K562 (cell line): ENCODE results near the gene PAQR7. TPM values are rescaled to one million over a fixed set of nuclear protein-coding genes. Genes with fewer than 3 reads are reported as not detected.

Experiments used
- ARID3B ChIP-seq: fragments of 250-450 bp; sonication (Bioruptor Pico); IDR thresholded peaks from 2 replicates; pipeline ENCODE4 v1.4.0; 2020; ENCODE audit warnings: borderline replicate concordance
- C11orf30 ChIP-seq: fragments of 450-650 bp; IDR thresholded peaks from 2 replicates; pipeline ENCODE4 v1.6.1; 2016; ENCODE audit warnings: low read depth, mild to moderate bottlenecking
- EHMT2 ChIP-seq: fragments of 450-650 bp; IDR thresholded peaks from 2 replicates; pipeline ENCODE4 v1.6.1; 2018; ENCODE audit warnings: antibody characterized with exemption
- ELF4 ChIP-seq: fragments of 450-650 bp; formaldehyde crosslinking; IDR thresholded peaks from 2 replicates; pipeline ENCODE4 v1.4.0; 2022; ENCODE audit warnings: missing genetic modification characterization
- GABPB2 ChIP-seq: fragments of 250-450 bp; sonication (Bioruptor Pico); conservative IDR thresholded peaks from 2 replicates; pipeline ENCODE4 v1.5.1; 2021; ENCODE audit warnings: mild to moderate bottlenecking
- HEY1 ChIP-seq: fragments of 250-450 bp; sonication (Bioruptor Pico); IDR thresholded peaks from 2 replicates; pipeline ENCODE4 v1.5.0; 2020; ENCODE audit warnings: mild to moderate bottlenecking, moderate library complexity, borderline replicate concordance
- KDM4B ChIP-seq, 2 experiments: fragments of 450-650 bp in 1 of 2; sonication (generic) in 1 of 2; IDR thresholded peaks; 2 replicates each; pipeline ENCODE4 v1.6.1; 2016 to 2017; ENCODE audit warnings: borderline replicate concordance in 2 of 2, antibody characterized with exemption in 1 of 2, low read depth in 1 of 2, mild to moderate bottlenecking in 1 of 2
- L3MBTL2 ChIP-seq: fragments of 450-650 bp; IDR thresholded peaks from 2 replicates; pipeline ENCODE4 v1.6.1; 2016; ENCODE audit warnings: mild to moderate bottlenecking, moderate library complexity
- MEIS2 ChIP-seq: fragments of 450-650 bp; IDR thresholded peaks from 2 replicates; pipeline ENCODE4 v1.6.1; 2014; ENCODE audit warnings: mild to moderate bottlenecking; ENCODE audit not compliant: partially characterized antibody
- MITF ChIP-seq: IDR thresholded peaks from 2 replicates; pipeline ENCODE4 v1.6.1; 2014; ENCODE audit warnings: antibody characterized with exemption
- MXI1 ChIP-seq: IDR thresholded peaks from 2 replicates; pipeline ENCODE4 v1.6.1; 2011; ENCODE audit warnings: low read depth, mild to moderate bottlenecking, improper control_type of control experiment, low read length
- NFYB ChIP-seq: IDR thresholded peaks from 2 replicates; pipeline ENCODE4 v1.6.1; 2011; ENCODE audit warnings: mild to moderate bottlenecking, moderate library complexity; ENCODE audit not compliant: insufficient read length; ENCODE audit errors: extremely low read depth
- NR0B1 ChIP-seq: fragments of 450-650 bp; IDR thresholded peaks from one replicate; pipeline ENCODE4 v1.6.1; 2018; ENCODE audit warnings: mild to moderate bottlenecking, moderate library complexity; ENCODE audit not compliant: partially characterized antibody
- SAP30 ChIP-seq: fragments of 200-600 bp; sonication (generic); IDR thresholded peaks from 2 replicates; pipeline ENCODE4 v1.6.1; 2012; ENCODE audit warnings: borderline replicate concordance, low read depth, mild to moderate bottlenecking, moderate library complexity, low read length, control low read depth, inconsistent platforms; ENCODE audit not compliant: insufficient read depth, poor library complexity, severe bottlenecking
- SNRNP70 ChIP-seq: fragments of 200-400 bp; formaldehyde crosslinking; optimal IDR thresholded peaks from 2 replicates; pipeline ENCODE3; 2017; ENCODE audit warnings: low read depth, low read length
- ZBTB5 ChIP-seq: fragments of 450-650 bp; IDR thresholded peaks from 2 replicates; pipeline ENCODE4 v1.6.1; 2017; ENCODE audit warnings: antibody characterized with exemption
- ZNF121 ChIP-seq: sonication (generic); formaldehyde crosslinking; conservative IDR thresholded peaks from 2 replicates; pipeline ENCODE4 v1.8.0; 2022; ENCODE audit warnings: missing genetic modification reagents
- ZNF175 ChIP-seq: fragments of 200-800 bp; sonication (Bioruptor generic); IDR thresholded peaks from 2 replicates; pipeline ENCODE4 v1.6.1; 2016; ENCODE audit warnings: low read depth, mild to moderate bottlenecking, missing genetic modification characterization, missing compliant biosample characterization
- ZNF3 ChIP-seq: fragments of 250-450 bp; sonication (Bioruptor Pico); IDR thresholded peaks from 2 replicates; pipeline ENCODE4 v1.5.0; 2021; ENCODE audit warnings: mild to moderate bottlenecking, moderate library complexity
- ZNF354B ChIP-seq: fragments of 250-450 bp; sonication (Bioruptor Pico); IDR thresholded peaks from 2 replicates; pipeline ENCODE4 v1.4.0; 2020
- ZNF785 ChIP-seq: fragments of 250-450 bp; sonication (Bioruptor Pico); IDR thresholded peaks from 2 replicates; pipeline ENCODE4 v1.4.0; 2020; ENCODE audit warnings: mild to moderate bottlenecking
- polyA plus RNA-seq, 8 experiments: library from polyadenylated mRNA; depleted of rRNA in 4 of 8; stranded (reverse) in 5 of 8; unstranded in 3 of 8; fragments of >200 nt; fragmentation: Nextera tagmentation in 2 of 8; fragmentation: Illumina TruSeq in 1 of 8; extraction: Ambion mirVana in 2 of 8; extraction: Trizol in 1 of 8; gene quantifications; 2 replicates each; pipeline versions ENCODE4 v1.2.1 to v1.2.3, GENCODE V29; 2011 to 2014; ENCODE audit warnings: inconsistent platforms in 1 of 8, missing spikeins in 1 of 8
- total RNA-seq, 7 experiments: library from RNA; depleted of rRNA in 6 of 7; stranded (reverse); fragments of >200 nt in 6 of 7; fragmentation: Illumina TruSeq in 2 of 7; extraction: Trizol in 2 of 7; gene quantifications; 2 replicates each; pipeline versions ENCODE4 v1.2.1 to v1.2.3, GENCODE V29; 2011 to 2021; ENCODE audit warnings: low replicate concordance in 1 of 7

PAQR7 gene
- total and polyA plus RNA-seq, 9 of the 15 experiments (the other 6 are each of a cell fraction or from before 2014, with no cell fraction given), result 1.1 to 5.2 (median 2.6) TPM

GRCh38 chr1:25875154-25875855, at the start of gene PAQR7 (continued):
- no peak for TF ChIP-seq ZBTB5
- no peak for TF ChIP-seq ARID3B (CRISPR knock-in tag)
- no peak for TF ChIP-seq KDM4B (IDR thresholded peaks at IDR 0.05; ENCODE audit: borderline replicate concordance in 2 of 2, low read depth in 1 of 2)
- no peak for TF ChIP-seq GABPB2 (CRISPR knock-in tag)
- no peak for TF ChIP-seq MEIS2
- no peak for TF ChIP-seq MITF
- TF ChIP-seq MXI1, result 0 out of 2 replicates have a peak, but pooled peaks have one; percentile 24
- no peak for TF ChIP-seq ZNF785
- TF ChIP-seq SNRNP70, result no peak
- no peak for TF ChIP-seq ZNF354B (CRISPR knock-in tag)
- TF ChIP-seq SAP30, result no peak
- peak; percentile 33; the same call in 1 of the 2 replicates for TF ChIP-seq ZNF121 (CRISPR knock-in tag)
- TF ChIP-seq C11orf30, result no peak
- no peak for TF ChIP-seq EHMT2
- no peak for TF ChIP-seq NFYB
- no peak for TF ChIP-seq ZNF3
- no peak for TF ChIP-seq HEY1 (CRISPR knock-in tag)
- peak; percentile 99 for TF ChIP-seq L3MBTL2
- TF ChIP-seq ELF4 (CRISPR knock-in tag), result no peak
- no peak for TF ChIP-seq ZNF175 (CRISPR knock-in tag)
- no peak for TF ChIP-seq NR0B1
